ACC112 (cell line): Measurements from ENCODE around the gene SIK2.

Experiments
- H2AFZ ChIP-seq: fragments of 200-600 bp; sonication (generic); one replicate; pipeline ENCODE4 v1.6.0; 2017; ENCODE audit warnings: antibody characterized with exemption, low read length; ENCODE audit not compliant: unreplicated experiment
- H3K27ac ChIP-seq: fragments of 200-600 bp; sonication (generic); 2 replicates; pipeline ENCODE4 v1.5.1; 2014; ENCODE audit warnings: low read depth, mild to moderate bottlenecking, antibody characterized with exemption, low read length, moderate library complexity
- H3K27me3 ChIP-seq: fragments of 200-600 bp; sonication (generic); 2 replicates; pipeline ENCODE4 v1.6.1; 2014; ENCODE audit warnings: mild to moderate bottlenecking, antibody characterized with exemption, low read length, moderate library complexity, mixed read lengths; ENCODE audit not compliant: insufficient read depth
- H3K36me3 ChIP-seq: fragments of 200-600 bp; sonication (generic); 2 replicates; pipeline ENCODE4 v1.6.1; 2016; ENCODE audit warnings: mild to moderate bottlenecking, antibody characterized with exemption, low read length, moderate library complexity, mixed read lengths; ENCODE audit not compliant: insufficient read depth
- H3K4me1 ChIP-seq: fragments of 200-600 bp; sonication (generic); one replicate; pipeline ENCODE4 v1.6.1; 2016; ENCODE audit warnings: low read length, mixed read lengths; ENCODE audit not compliant: insufficient read depth, unreplicated experiment, control insufficient read depth
- H3K4me3 ChIP-seq: fragments of 200-600 bp; sonication (generic); 2 replicates; pipeline ENCODE4 v1.5.1; 2014; ENCODE audit warnings: mild to moderate bottlenecking, low read depth, low read length
- H3K79me2 ChIP-seq: fragments of 200-600 bp; sonication (generic); one replicate; pipeline ENCODE4 v1.6.0; 2016; ENCODE audit warnings: low read length; ENCODE audit not compliant: control insufficient read depth, unreplicated experiment, insufficient read depth

Gene SIK2

GRCh38 chr11:111735262-111736116, 133.2 kb downstream of the SIK2 start:
- peak overlapping the region; percentile 74 for H2AFZ ChIP-seq
- H3K4me3 ChIP-seq: peak overlapping the region; percentile 68
- no peaks in the 10 kb centered on the region for H3K79me2 ChIP-seq
- H3K27me3 ChIP-seq: no peaks in the 10 kb centered on the region
- H3K27ac ChIP-seq: peak overlapping the region; percentile 98
- peaks cover 70% of the 10 kb centered on the region for H3K4me1 ChIP-seq
- H3K36me3 ChIP-seq: 0 out of 2 replicates have a peak, but pooled peaks cover 2% of the 10 kb centered on the region

- peak overlapping the region; percentile 4 for H3K4me3 ChIP-seq
- H3K27me3 ChIP-seq: no peaks in the 10 kb centered on the region
- H3K36me3 ChIP-seq: peaks cover 8% of the 10 kb centered on the region; the same call in 1 of the 2 replicates
- H3K79me2 ChIP-seq: no peaks in the 10 kb centered on the region
- peak overlapping the region; percentile 71 for H2AFZ ChIP-seq
- H3K27ac ChIP-seq: peak overlapping the region; percentile 98
- peaks cover 66% of the 10 kb centered on the region for H3K4me1 ChIP-seq
Observed at GRCh38 chr11:111736181-111736590, 133.9 kb downstream of the SIK2 start.

- Histone ChIP-seq H3K36me3 (peaks cover 14% of the 10 kb centered on the region), H3K4me3 (no peak overlapping the region), H2AFZ (peak overlapping the region; percentile 71), H3K27me3 (no peaks in the 10 kb centered on the region), H3K79me2 (no peaks in the 10 kb centered on the region), H3K4me1 (peaks cover 60% of the 10 kb centered on the region), H3K27ac (peak overlapping the region; percentile 98)
Observed at GRCh38 chr11:111736621-111737443, 134.6 kb downstream of the SIK2 start.

GRCh38 chr11:111737444-111738210, 135.4 kb downstream of the SIK2 start:
- Histone ChIP-seq H3K79me2 (no peaks in the 10 kb centered on the region), H3K36me3 (peaks cover 21% of the 10 kb centered on the region), H2AFZ (no peak overlapping the region), H3K27me3 (no peaks in the 10 kb centered on the region), H3K4me1 (peaks cover 57% of the 10 kb centered on the region), H3K4me3 (no peak overlapping the region), H3K27ac (peak overlapping the region; percentile 98)

GRCh38 chr11:111739299-111739698, 137.1 kb downstream of the SIK2 start:
- peak overlapping the region; percentile 16; the same call in 1 of the 2 replicates for H3K27ac ChIP-seq
- no peak overlapping the region for H2AFZ ChIP-seq
- H3K4me3 ChIP-seq: no peak overlapping the region
- no peaks in the 10 kb centered on the region for H3K27me3 ChIP-seq
- peaks cover 8% of the 10 kb centered on the region for H3K79me2 ChIP-seq
- H3K4me1 ChIP-seq: peaks cover 48% of the 10 kb centered on the region
- H3K36me3 ChIP-seq: peaks cover 34% of the 10 kb centered on the region

- Histone ChIP-seq H3K27ac (no peak overlapping the region), H3K36me3 (peaks cover 37% of the 10 kb centered on the region), H3K4me3 (no peak overlapping the region), H3K79me2 (peaks cover 11% of the 10 kb centered on the region), H2AFZ (no peak overlapping the region), H3K27me3 (no peaks in the 10 kb centered on the region), H3K4me1 (peaks cover 50% of the 10 kb centered on the region)
Observed at GRCh38 chr11:111741751-111742150, 139.5 kb downstream of the SIK2 start.

- H3K4me3 ChIP-seq: no peak overlapping the region
- no peaks in the 10 kb centered on the region for H3K27me3 ChIP-seq
- H3K36me3 ChIP-seq: peaks cover 41% of the 10 kb centered on the region
- H3K79me2 ChIP-seq: peaks cover 11% of the 10 kb centered on the region
- no peak overlapping the region for H3K27ac ChIP-seq
- H2AFZ ChIP-seq: no peak overlapping the region
- H3K4me1 ChIP-seq: peaks cover 36% of the 10 kb centered on the region
Observed at GRCh38 chr11:111743700-111744099, 141.5 kb downstream of the SIK2 start.

- Histone ChIP-seq H2AFZ (no peak overlapping the region), H3K27ac (peak overlapping the region; percentile 89), H3K36me3 (peaks cover 46% of the 10 kb centered on the region), H3K4me3 (peak overlapping the region; percentile 32), H3K27me3 (no peaks in the 10 kb centered on the region), H3K4me1 (peaks cover 35% of the 10 kb centered on the region), H3K79me2 (peaks cover 11% of the 10 kb centered on the region)
Observed at GRCh38 chr11:111745719-111746504, 143.7 kb downstream of the SIK2 start.

- H3K4me3 ChIP-seq: no peak overlapping the region
- peaks cover 35% of the 10 kb centered on the region for H3K4me1 ChIP-seq
- H3K27me3 ChIP-seq: no peaks in the 10 kb centered on the region
- peaks cover 11% of the 10 kb centered on the region for H3K79me2 ChIP-seq
- H2AFZ ChIP-seq: no peak overlapping the region
- H3K27ac ChIP-seq: peak overlapping the region; percentile 89; the same call in 1 of the 2 replicates
- peaks cover 39% of the 10 kb centered on the region for H3K36me3 ChIP-seq
Observed at GRCh38 chr11:111748035-111748804, 146.0 kb downstream of the SIK2 start.
